ENCODE results near the gene TIAL1.

GRCh38 chr10:119533473-119533872 is 63.3 kb downstream of the TIAL1 start:
- TF ChIP-seq, protein P1, sequence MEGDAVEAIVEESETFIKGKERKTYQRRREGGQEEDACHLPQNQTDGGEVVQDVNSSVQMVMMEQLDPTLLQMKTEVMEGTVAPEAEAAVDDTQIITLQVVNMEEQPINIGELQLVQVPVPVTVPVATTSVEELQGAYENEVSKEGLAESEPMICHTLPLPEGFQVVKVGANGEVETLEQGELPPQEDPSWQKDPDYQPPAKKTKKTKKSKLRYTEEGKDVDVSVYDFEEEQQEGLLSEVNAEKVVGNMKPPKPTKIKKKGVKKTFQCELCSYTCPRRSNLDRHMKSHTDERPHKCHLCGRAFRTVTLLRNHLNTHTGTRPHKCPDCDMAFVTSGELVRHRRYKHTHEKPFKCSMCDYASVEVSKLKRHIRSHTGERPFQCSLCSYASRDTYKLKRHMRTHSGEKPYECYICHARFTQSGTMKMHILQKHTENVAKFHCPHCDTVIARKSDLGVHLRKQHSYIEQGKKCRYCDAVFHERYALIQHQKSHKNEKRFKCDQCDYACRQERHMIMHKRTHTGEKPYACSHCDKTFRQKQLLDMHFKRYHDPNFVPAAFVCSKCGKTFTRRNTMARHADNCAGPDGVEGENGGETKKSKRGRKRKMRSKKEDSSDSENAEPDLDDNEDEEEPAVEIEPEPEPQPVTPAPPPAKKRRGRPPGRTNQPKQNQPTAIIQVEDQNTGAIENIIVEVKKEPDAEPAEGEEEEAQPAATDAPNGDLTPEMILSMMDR (conservative IDR thresholded peaks at IDR 0.05; ENCODE audit: low read depth, low read length), result no peak
- TF ChIP-seq EZH2phosphoT487 (IDR thresholded peaks at IDR 0.05; ENCODE audit: borderline replicate concordance, low read length), result no peak
